KMS-11 (cell line): ENCODE results near the gene MID1IP1.

Experiments
- H2AFZ ChIP-seq: fragments of 200-600 bp; sonication (generic); 2 replicates; pipeline ENCODE4 v1.6.1; 2016; ENCODE audit warnings: antibody characterized with exemption, mixed run types, low read depth
- H3K27ac ChIP-seq: fragments of 200-600 bp; sonication (generic); 2 replicates; pipeline ENCODE4 v1.6.1; 2016; ENCODE audit warnings: mild to moderate bottlenecking, mixed run types
- H3K27me3 ChIP-seq: fragments of 200-600 bp; sonication (generic); 2 replicates; pipeline ENCODE4 v1.6.1; 2017; ENCODE audit warnings: mild to moderate bottlenecking, low read depth, mixed run types, moderate library complexity; ENCODE audit not compliant: insufficient read depth
- H3K36me3 ChIP-seq: fragments of 200-600 bp; sonication (generic); 2 replicates; pipeline ENCODE4 v1.6.1; 2017; ENCODE audit warnings: mild to moderate bottlenecking, mixed run types; ENCODE audit not compliant: insufficient read depth
- H3K4me1 ChIP-seq: fragments of 200-600 bp; sonication (generic); 2 replicates; pipeline ENCODE4 v1.6.1; 2016; ENCODE audit warnings: mild to moderate bottlenecking, low read depth, mixed run types; ENCODE audit not compliant: poor library complexity, severe bottlenecking
- H3K4me2 ChIP-seq: fragments of 200-600 bp; sonication (generic); 2 replicates; pipeline ENCODE4 v1.7.0; 2016; ENCODE audit warnings: mild to moderate bottlenecking, mixed run types
- H3K4me3 ChIP-seq: fragments of 200-600 bp; sonication (generic); IDR thresholded peaks from 2 replicates; pipeline ENCODE4 v1.6.1; 2017; ENCODE audit warnings: low read depth, low read length, mixed read lengths; ENCODE audit not compliant: insufficient read depth
- H3K79me2 ChIP-seq: fragments of 200-600 bp; sonication (generic); 2 replicates; pipeline ENCODE4 v1.6.1; 2016; ENCODE audit warnings: low read depth, mixed run types; ENCODE audit not compliant: insufficient read depth
- H3K9ac ChIP-seq: fragments of 200-600 bp; sonication (generic); 2 replicates; pipeline ENCODE4 v1.6.1; 2016; ENCODE audit warnings: mild to moderate bottlenecking, mixed run types
- H4K20me1 ChIP-seq: fragments of 200-600 bp; sonication (generic); 2 replicates; pipeline ENCODE4 v1.6.1; 2016; ENCODE audit warnings: mild to moderate bottlenecking, mixed run types; ENCODE audit not compliant: insufficient read depth
- CTCF ChIP-seq: fragments of 200-600 bp; sonication (generic); conservative IDR thresholded peaks from 2 replicates; pipeline ENCODE4 v1.6.1; 2017; ENCODE audit warnings: low read depth, mild to moderate bottlenecking, antibody characterized with exemption, low read length, moderate library complexity, mixed read lengths

MID1IP1 gene

GRCh38 chrX:38798956-38799355, 2.3 kb upstream of the MID1IP1 start:
- H2AFZ ChIP-seq: no peak overlapping the region
- no peak for TF ChIP-seq CTCF
- no peak overlapping the region for H3K4me2 ChIP-seq
- H4K20me1 ChIP-seq: no peaks in the 10 kb centered on the region
- no peak overlapping the region for H3K27ac ChIP-seq
- no peaks in the 10 kb centered on the region for H3K27me3 ChIP-seq
- no peaks in the 10 kb centered on the region for H3K36me3 ChIP-seq
- no peak overlapping the region for H3K4me3 ChIP-seq
- peaks cover 4% of the 10 kb centered on the region for H3K4me1 ChIP-seq
- H3K9ac ChIP-seq: no peak overlapping the region
- peaks cover 26% of the 10 kb centered on the region for H3K79me2 ChIP-seq

DNA sequence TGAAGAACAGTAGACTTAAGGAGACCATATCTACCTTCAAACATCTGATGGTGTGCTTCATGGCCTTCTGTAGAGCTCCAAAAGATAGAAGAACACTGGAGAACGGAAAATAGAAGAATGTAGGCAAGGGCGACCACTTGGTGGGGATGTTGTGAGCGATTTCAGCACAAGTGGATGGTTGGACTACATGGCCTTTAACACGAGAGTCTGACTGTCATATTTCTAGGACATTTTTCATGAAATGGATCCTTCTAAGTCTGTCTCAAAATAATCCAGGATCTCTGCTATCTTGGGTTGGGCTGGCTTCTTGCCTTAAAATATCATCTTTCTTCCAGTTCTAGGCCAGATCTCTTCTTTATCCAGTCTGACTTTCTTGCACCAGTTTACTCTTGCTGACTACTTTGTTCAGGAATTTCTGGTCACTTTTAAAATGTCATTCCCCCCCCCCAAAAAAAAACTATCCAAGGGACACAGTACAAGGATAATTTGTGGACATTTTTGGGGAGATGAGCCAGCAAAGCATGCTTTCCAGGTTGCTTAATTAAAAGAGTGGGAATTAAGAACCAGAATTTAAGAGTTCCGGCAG, 1.2 kb upstream of the MID1IP1 start:
- peaks cover 36% of the 10 kb centered on the region for H3K79me2 ChIP-seq
- no peaks in the 10 kb centered on the region for H3K36me3 ChIP-seq
- no peaks in the 10 kb centered on the region for H4K20me1 ChIP-seq
- TF ChIP-seq CTCF: no peak
- H3K4me3 ChIP-seq: no peak overlapping the region
- H3K27me3 ChIP-seq: no peaks in the 10 kb centered on the region
- H3K9ac ChIP-seq: no peak overlapping the region
- no peak overlapping the region for H3K27ac ChIP-seq
- peaks cover 4% of the 10 kb centered on the region for H3K4me1 ChIP-seq
- H2AFZ ChIP-seq: no peak overlapping the region
- no peak overlapping the region for H3K4me2 ChIP-seq

- Histone ChIP-seq H3K36me3 (no peaks in the 10 kb centered on the region), H3K79me2 (peaks cover 61% of the 10 kb centered on the region), H4K20me1 (no peaks in the 10 kb centered on the region), H3K27ac (peak overlapping the region; percentile 83), H3K27me3 (no peaks in the 10 kb centered on the region), H3K9ac (peak overlapping the region; percentile 83), H2AFZ (no peak overlapping the region), H3K4me3 (no peak overlapping the region), H3K4me2 (peak overlapping the region; percentile 60), H3K4me1 (peaks cover 24% of the 10 kb centered on the region)
- no peak for TF ChIP-seq CTCF
Observed at GRCh38 chrX:38803243-38803587, 2.0 kb downstream of the MID1IP1 start.

DNA sequence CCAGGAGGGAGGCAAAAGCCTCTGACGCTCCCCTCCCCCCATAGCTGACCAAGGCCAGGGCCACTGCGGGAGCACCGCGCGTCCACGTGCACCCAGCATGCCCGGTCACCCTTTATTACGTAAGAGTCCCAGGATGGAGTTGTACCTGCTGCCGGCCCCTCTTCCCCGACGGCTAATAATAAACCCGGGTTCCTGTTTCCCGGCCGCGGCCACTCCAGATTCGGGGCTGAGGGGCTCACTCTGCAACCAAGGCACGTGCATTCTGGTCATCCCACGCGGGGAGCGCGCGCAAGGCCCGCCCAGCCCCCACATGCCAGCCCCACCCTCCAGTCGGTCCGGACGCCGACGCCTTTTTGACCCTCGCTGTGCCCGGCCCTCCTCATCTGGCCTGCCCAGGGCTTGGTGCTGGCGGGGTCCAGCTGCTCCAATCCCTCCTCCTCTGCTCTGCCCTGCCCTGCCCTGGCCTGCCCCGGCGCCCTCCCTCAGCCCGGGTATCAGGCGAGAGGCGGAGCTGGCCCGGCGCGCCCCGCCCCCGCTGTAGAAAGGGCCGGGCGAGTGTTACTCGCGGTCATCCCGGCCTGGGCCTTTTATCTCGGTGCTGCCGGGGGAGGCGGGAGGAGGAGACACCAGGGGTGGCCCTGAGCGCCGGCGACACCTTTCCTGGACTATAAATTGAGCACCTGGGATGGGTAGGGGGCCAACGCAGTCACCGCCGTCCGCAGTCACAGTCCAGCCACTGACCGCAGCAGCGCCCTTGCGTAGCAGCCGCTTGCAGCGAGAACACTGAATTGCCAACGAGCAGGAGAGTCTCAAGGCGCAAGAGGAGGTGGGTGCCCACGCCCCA, 2.6 kb downstream of the MID1IP1 start:
- peak overlapping the region; percentile 83 for H3K9ac ChIP-seq
- H2AFZ ChIP-seq: no peak overlapping the region
- H3K4me3 ChIP-seq: no peak overlapping the region
- H3K36me3 ChIP-seq: no peaks in the 10 kb centered on the region
- peak overlapping the region; percentile 83 for H3K27ac ChIP-seq
- peaks cover 61% of the 10 kb centered on the region for H3K79me2 ChIP-seq
- H4K20me1 ChIP-seq: no peaks in the 10 kb centered on the region
- H3K4me2 ChIP-seq: peak overlapping the region; percentile 60
- no peaks in the 10 kb centered on the region for H3K27me3 ChIP-seq
- TF ChIP-seq CTCF: no peak
- peaks cover 30% of the 10 kb centered on the region for H3K4me1 ChIP-seq
